Fibroblast of mammary gland (primary cell): ENCODE data around the gene WDR4.
"Not testable (repeated sequence)": the region's sequence is repeated elsewhere in the genome, so short reads cannot be mapped to it uniquely, and the experiment has no call there.

ENCODE experiments used
- DNase-seq: peaks from one replicate; pipeline ENCODE4 v3.0.0-alpha.2; 2010; ENCODE audit warnings: low read depth
- H3K4me3 ChIP-seq: 2 replicates; pipeline ENCODE4 v1.5.1; 2011; ENCODE audit warnings: low read depth, mild to moderate bottlenecking, low read length, moderate library complexity; ENCODE audit not compliant: control insufficient read depth
- CTCF ChIP-seq: conservative IDR thresholded peaks from 2 replicates; pipeline ENCODE4 v1.5.1; 2011; ENCODE audit warnings: low read depth, low read length, inconsistent platforms; ENCODE audit not compliant: control insufficient read depth, insufficient read depth

Gene WDR4

GRCh38 chr21:42921927-42922326, 42.6 kb upstream of the WDR4 start:
- no peak for DNase-seq
- no peak overlapping the region for H3K4me3 ChIP-seq
- no peak for TF ChIP-seq CTCF

- no peak overlapping the region for H3K4me3 ChIP-seq
- no peak for TF ChIP-seq CTCF
- DNase-seq = no peak
Observed at GRCh38 chr21:42918291-42918690, 39.0 kb upstream of the WDR4 start.

DNA sequence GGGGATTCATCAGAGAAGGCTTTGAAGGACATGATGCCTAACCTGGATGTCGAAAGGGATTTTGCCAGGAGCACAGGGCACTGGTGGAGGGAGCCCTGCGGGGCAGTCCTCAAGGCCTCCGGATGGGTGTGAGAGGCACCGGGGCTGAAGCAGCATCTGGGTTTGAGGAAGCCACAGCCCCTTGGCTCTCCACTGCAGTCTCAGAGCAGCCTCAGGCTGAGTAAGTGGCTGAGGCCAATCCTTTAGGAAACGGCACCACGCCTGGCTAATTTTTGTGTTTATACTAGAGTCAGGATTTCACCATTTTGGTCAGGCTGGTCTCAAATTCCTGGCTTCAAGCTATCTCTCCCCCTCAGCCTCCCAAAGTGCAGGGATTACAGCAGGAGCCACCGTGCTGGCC, 34.1 kb upstream of the WDR4 start:
- DNase-seq = peak; percentile 21
- no peak overlapping the region for H3K4me3 ChIP-seq
- TF ChIP-seq CTCF = no peak

DNA sequence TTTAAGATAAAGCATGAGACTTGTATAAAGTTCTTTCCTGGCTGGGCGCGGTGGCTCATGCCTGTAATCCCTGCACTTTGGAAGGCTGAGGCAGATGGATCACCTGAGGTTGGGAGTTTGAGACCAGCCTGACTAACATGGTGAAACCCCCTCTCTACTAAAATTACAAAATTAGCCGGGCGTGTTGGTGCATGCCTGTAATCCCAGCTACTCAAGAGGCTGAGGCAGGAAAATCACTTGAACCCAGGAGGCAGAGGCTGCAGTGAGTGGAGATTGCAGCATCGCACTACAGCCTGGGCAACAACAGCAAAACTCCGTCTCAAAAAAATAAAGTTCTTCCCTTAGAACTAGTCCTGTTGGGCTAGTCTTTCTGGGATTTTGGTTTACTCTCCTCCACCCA, 32.6 kb upstream of the WDR4 start:
- DNase-seq, H3K4me3 ChIP-seq: not testable (repeated sequence)

DNA sequence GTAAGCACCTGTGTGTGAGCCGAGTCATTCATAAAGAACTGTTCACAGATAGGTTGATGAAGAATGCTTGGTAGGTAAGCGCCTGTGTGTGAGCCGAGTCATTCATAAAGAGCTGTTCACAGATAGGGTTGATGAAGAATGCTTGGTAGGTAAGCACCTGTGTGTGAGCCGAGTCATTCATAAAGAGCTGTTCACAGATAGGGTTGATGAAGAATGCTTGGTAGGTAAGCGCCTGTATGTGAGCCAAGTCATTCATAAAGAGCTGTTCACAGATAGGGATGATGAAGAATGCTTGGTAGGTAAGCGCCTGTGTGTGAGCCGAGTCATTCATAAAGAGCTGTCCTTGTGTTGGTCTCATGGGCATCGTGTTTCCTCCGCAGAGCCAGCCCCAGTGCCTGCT, 29.1 kb upstream of the WDR4 start:
- DNase-seq, H3K4me3 ChIP-seq: not testable (repeated sequence)

GRCh38 chr21:42906233-42906632, 26.9 kb upstream of the WDR4 start:
- no peak for DNase-seq
- H3K4me3 ChIP-seq = no peak overlapping the region
- TF ChIP-seq CTCF = no peak

GRCh38 chr21:42905195-42905594, 25.9 kb upstream of the WDR4 start:
- no peak overlapping the region for H3K4me3 ChIP-seq
- DNase-seq = peak; percentile 67
- no peak for TF ChIP-seq CTCF

DNA sequence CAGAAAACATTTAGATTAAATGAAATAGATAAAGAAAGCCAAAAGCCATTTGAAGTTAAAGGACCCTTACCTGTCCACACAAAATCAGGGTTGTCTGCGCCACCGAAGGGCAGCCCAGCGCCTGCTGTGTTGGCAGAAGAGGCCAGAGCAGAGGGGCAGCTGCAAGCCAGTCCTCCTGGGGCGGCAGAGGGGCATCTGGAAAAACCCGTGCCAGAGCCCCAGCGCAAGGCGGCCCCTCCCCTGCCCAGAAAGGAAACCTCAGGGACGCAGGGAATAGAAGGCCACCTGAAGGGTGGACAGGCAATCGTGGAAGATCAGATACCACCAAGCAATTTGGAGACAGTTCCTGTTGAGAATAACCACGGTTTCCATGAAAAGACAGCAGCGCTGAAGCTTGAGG, 24.5 kb upstream of the WDR4 start:
- no peak for TF ChIP-seq CTCF
- H3K4me3 ChIP-seq = no peak overlapping the region
- DNase-seq = no peak
